Left colon (tissue), 2 donors: ENCODE results near the gene ORC2. TPM values are rescaled to one million over a fixed set of nuclear protein-coding genes. Genes with fewer than 3 reads are reported as not detected.
"Not testable (repeated sequence)": the region's sequence is repeated elsewhere in the genome, so short reads cannot be mapped to it uniquely, and the experiment has no call there.

Experiments used
- ATAC-seq: fragments of 200-7000 bp; cut with Tn5 transposase; one replicate; pipeline ENCODE4 v1.9.1; 2020; ENCODE audit warnings: mild to moderate bottlenecking, moderate library complexity
- DNase-seq, 2 donors: peaks; one replicate each; pipeline ENCODE4 v3.0.0-alpha.2; 2020
- intact Hi-C, 2 donors: fragments of 100-400 bp; cut with DNase I in 1 of 2; cut with micrococcal nuclease in 1 of 2; formaldehyde crosslinking; loops; one replicate each; pipeline versions ENCODE4 v1.11.2 to v1.14.0; 2022; cut with DNase I, micrococcal nuclease
- long read RNA-seq: library from polyadenylated mRNA; unstranded; transcript quantifications from one replicate; pipeline ENCODE4 v2.0.0, GENCODE V29; 2021
- total RNA-seq, 2 donors: library from RNA; stranded (reverse); fragmentation: NEBNext Ultra II Directional; extraction: Animal tissue kit (Norgen Biotek cat#: 25700); gene quantifications; one replicate each; pipeline ENCODE4 v1.2.1, GENCODE V29; 2021
- donor health status: DM: no; HTN: no; CAD: no.
- donor health status: DM: yes; HTN: yes; CAD: no.

ORC2 gene
- 10 to 100 TPM; 25.5 to 26.8 TPM for total RNA-seq
- long read RNA-seq, full-length matches to known transcripts, result 5 of 14 reads
- long read RNA-seq, partial matches to known transcripts, result 1 of 14 reads
- long read RNA-seq, other reads (novel, unspliced or antisense), result 8 of 14 reads

DNA sequence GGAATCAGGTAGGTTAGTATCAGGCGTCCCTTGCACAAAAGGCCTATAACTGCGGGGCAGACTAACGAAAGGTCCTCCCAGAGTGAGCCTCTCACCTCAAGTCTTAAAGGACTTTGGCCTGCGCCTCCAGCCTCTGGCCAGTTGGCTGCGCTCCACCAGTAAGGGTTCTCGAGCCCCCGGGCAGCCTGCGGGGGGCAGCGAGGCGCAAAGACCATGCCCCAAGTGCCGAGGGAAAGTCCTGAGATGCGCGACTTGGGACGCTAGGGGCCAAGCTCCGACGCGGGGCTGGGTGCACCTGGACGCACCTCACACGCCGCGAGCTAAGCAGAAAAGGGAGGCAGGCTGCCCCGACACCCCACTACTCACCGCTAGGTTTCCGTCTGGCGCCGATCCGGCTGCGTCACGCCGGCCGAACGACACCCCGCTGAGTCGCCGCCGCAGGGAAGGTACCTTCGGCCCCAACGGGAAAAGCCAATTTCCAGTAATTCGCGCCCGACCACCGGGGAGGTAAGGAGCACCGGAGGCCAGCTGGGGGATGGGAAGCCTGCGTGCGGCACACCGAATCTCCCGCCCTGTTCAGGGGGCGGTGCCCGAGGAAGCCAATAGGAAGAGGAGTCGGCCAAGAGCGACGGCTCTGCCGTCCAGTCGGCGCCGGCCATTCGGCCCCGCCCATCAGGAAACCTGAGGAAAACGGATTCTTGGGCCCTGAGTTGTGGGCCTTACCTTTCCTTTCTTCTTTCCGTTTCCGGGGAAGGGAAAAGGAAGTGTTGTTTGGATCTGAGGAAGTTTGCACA is at the start of gene ORC2:
ORC2 (minus strand) TSS at position 537 of the 794 bp plus-strand sequence. CDS start 5,537 bp downstream, outside the sequence.
- DNase-seq, result peak; percentile 96 to 97
- intact Hi-C loops, result loop anchor here in 1 of 2 donors (10.0 kb wide), 1 partner anchor 101 kb away; no protein-coding TSS in a partner anchor
- peak; percentile 91 for ATAC-seq

GRCh38 chr2:201008296-201008829 is 44.9 kb upstream of the ORC2 start:
- DNase-seq, result peak in 1 of 2 donors; percentile 33
- ATAC-seq, result peak; percentile 71

DNA sequence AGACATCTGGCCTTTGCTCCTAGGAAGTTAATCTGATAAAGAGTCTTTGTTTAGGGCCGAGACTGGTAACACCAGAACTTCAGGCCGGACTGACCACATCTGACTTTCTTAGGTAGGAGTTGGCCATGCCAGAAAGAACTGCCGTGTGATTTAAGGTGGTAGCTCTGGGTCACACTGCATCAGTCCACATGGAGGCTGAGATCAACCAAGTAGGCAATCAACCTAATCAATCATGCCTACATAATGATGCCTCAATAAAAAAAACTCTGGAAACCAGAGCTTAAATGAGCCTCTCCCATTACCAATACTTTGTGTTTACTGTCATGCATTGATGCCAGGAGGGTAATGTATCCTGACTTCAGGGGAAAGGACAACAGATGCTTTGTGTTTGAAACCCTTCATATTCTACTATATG is 44.1 kb upstream of the ORC2 start:
- peak; percentile 39 to 51 for DNase-seq
- ATAC-seq, result peak; percentile 88
- intact Hi-C loops, result no loop called here

More at GRCh38 chr2:201008296-201008829, 44.9 kb upstream of the ORC2 start:
- intact Hi-C loops, result no loop called here

GRCh38 chr2:201006704-201007103 is 43.2 kb upstream of the ORC2 start:
- intact Hi-C loops, result no loop called here
- ATAC-seq (peak; percentile 22), DNase-seq (no peak)

GRCh38 chr2:201004370-201004769 is 40.9 kb upstream of the ORC2 start:
- intact Hi-C loops, result no loop called here
- ATAC-seq, result no peak

GRCh38 chr2:200993097-200993496 is 29.6 kb upstream of the ORC2 start:
- DNase-seq (no peak), ATAC-seq (no peak)
- intact Hi-C loops, result no loop called here

More at GRCh38 chr2:201004370-201004769, 40.9 kb upstream of the ORC2 start:
- no peak for DNase-seq

DNA sequence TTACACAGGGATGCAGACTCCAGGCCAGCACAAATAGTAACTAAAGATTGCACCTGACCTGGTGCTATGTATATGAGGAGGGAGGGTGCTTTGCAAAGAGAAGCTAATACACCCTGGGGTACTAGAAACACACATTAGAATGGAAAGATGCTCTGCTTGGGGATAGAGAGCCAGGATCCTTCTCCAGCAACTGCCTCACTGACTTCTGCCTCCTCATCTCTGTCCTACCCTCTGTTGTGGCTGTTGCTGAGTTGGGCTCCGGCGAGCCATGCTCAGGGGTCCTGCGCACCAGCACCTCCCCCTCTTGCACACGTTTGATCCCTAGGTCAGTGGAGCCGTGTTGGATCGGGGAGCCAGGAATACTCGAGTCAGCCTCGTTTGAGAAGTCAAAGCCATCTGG is 23.7 kb upstream of the ORC2 start:
- no peak for DNase-seq
- intact Hi-C loops, result no loop called here
- ATAC-seq, result no peak

DNA sequence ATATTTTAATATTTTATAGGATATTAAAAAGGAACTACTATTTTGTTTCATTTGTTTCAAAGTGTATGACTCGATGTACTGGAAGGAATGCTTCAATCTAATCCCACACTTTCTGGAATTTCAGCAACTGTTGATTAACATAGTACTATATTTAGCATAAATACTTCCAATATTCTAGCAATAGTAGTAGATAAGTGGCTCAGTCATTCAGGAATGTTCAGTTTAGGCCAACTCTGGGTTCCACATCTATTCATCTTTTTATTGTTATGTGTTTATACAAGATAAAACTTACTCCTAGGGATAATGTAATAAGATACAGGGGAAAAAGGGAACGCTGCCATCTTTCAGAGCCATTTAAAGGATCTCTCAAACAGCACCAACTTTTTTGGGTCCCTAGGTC is 22.3 kb upstream of the ORC2 start:
- intact Hi-C loops, result no loop called here
- ATAC-seq, result no peak
- DNase-seq, result no peak

DNA sequence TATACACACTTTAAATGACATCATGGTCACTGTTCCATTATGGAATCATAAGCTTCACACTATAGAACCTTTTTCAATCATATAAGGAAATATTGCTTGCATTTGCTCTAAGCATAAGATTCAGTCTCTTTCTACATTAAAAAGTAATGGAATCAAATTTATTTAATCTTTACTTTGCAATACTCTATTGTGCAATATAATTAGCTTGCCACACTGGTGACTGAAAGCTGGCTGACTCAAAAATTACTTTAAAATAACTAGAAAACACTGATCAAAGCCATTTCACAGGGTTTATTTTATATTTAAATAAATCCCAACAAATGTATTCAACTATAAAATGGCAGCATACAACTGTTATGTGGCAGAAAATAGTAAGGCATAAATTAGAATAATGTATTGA is 13.2 kb upstream of the ORC2 start:
- intact Hi-C loops, result no loop called here
- no peak for ATAC-seq

DNA sequence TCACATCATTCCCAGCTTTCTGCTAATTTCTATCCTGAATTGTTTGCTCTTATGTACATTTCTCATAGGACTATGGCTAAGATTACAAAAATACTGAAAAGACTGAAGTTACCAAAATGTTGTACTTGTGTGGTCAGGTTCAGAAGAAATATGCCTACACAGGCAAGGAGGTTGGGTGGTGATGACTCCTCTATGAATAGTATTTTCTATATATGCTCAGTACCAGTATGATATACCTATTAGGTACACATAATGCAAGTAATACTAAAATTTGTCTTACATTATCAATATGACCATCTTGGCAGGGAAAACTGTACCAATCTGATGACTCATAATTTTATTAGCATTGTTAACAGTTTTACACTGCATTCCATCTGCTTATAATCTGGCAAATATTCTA is 12.2 kb upstream of the ORC2 start:
- intact Hi-C loops, result no loop called here
- DNase-seq, result no peak

More for the DNA sequence above, 13.2 kb upstream of the ORC2 start:
- DNase-seq, result no peak

DNA sequence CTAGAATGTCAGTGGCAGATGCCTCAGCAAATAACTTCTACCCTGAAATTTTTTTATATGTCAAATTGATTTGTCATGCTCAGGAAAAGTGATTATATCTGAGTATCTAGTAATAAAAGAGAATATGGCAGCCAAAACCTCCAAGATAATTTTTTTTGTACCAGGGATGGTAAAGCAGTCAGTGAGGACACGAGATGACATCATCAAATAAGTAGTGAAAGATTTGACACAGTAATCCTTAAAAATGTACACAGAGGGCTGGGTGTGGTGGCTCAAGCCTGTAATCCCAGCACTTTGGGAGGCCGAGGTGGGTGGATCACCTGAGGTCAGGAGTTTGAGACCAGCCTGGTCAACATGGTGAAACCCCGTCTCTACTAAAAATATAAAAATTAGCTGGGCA is 6.6 kb upstream of the ORC2 start:
- intact Hi-C loops, DNase-seq, ATAC-seq: not testable (repeated sequence)

More for the DNA sequence above, 12.2 kb upstream of the ORC2 start:
- no peak for ATAC-seq

- DNase-seq, result no peak
These were observed 5.3 kb upstream of the ORC2 start for GRCh38 chr2:200968735-200969134.

GRCh38 chr2:200968162-200968561 is 4.7 kb upstream of the ORC2 start:
- DNase-seq (no peak), ATAC-seq (peak; percentile 73)
- intact Hi-C loops, result loop anchor here in 1 of 2 donors (10.0 kb wide), 1 partner anchor 97 kb away; no protein-coding TSS in a partner anchor

More at GRCh38 chr2:200968735-200969134, 5.3 kb upstream of the ORC2 start:
- intact Hi-C loops, result loop anchor here in 1 of 2 donors (10.0 kb wide), 1 partner anchor 96 kb away; no protein-coding TSS in a partner anchor
- peak; percentile 4 for ATAC-seq

DNA sequence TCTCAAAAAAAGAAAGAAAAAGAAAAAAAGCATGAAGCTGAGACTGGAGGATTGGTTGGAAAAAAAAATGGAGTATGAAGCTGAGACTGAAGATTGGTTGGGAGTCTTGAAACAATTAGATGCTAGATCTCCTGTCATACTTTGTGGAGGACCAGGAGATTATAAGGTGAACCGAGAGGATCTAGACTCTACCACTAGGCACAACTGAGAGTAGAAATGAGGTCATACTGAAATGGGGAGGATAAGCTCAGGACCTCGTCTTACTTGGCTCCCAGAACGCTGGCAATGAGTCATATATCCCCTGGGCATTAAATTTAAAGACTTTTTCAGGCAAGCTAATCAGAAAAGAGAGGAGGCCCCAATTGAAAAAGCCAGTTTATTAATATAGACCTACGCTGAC is 3.3 kb upstream of the ORC2 start:
- ATAC-seq (no peak), DNase-seq (no peak)
- intact Hi-C loops, result loop anchor here in 1 of 2 donors (10.0 kb wide), 1 partner anchor 98 kb away; no protein-coding TSS in a partner anchor

DNA sequence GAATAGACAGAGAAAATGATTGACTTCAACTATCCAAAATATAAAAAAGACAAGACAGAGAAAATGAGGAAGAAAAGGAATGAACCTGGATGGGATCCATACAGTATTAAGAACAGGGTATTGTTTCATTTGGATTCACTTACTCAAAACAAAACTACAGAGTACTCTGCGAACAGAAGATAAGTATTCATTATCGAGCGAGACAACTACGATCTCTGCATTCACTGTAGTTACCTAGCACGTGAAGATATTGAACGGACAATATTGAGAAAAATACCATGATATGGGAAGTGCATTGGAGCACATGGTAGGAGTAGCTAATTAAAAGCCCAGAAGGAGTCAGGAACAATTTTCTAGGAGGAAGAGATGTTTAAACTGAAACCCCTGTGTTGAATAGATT is 1.0 kb upstream of the ORC2 start:
- DNase-seq (no peak), ATAC-seq (no peak)
- intact Hi-C loops, result loop anchor here in 1 of 2 donors (10.0 kb wide), 1 partner anchor 100 kb away; no protein-coding TSS in a partner anchor

DNA sequence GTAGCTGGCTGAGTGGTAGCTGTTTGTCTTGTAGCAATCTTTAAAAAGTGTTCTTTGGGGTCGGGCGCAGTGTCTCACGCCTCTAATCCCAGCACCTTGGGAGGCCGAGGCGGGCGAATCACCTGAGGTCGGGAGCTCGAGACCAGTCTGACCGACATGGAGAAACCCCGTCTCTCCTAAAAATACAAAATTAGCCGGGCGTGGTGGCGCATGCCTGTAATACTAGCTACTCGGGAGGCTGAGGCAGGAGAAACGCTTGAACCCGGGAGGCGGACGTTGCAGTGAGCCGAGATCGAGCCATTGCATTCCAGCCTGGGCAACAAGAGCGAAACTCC is 425 bp upstream of the ORC2 start:
- intact Hi-C loops, result loop anchor here in 1 of 2 donors (10.0 kb wide), 1 partner anchor 101 kb away; no protein-coding TSS in a partner anchor
- not testable (repeated sequence) for DNase-seq, ATAC-seq

DNA sequence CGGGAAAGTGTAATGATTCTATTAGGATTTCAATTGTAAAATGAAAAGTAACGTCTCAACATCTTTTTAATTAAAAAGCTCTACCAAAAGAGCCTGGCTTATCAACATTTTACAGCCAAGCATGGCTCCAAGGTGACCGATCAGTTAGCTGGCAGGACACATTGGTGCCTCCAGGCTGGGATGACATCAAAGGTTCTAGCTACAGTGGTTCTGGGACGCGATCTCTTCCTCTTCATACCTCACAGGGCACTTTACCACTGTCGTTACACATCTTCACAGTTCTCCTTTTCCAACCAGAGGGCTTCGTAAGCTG is 693 bp downstream of the ORC2 start:
- intact Hi-C loops, result loop anchor here in 1 of 2 donors (10.0 kb wide), 1 partner anchor 102 kb away; no protein-coding TSS in a partner anchor

GRCh38 chr2:200961674-200962073 is 1.8 kb downstream of the ORC2 start:
- intact Hi-C loops, result loop anchor here in 1 of 2 donors (10.0 kb wide), 1 partner anchor 103 kb away; no protein-coding TSS in a partner anchor
- DNase-seq, result no peak

More for the DNA sequence above, 693 bp downstream of the ORC2 start:
- DNase-seq (no peak), ATAC-seq (peak; percentile 38)

GRCh38 chr2:200950378-200950777 is 13.1 kb downstream of the ORC2 start:
- DNase-seq (no peak), ATAC-seq (no peak)
- intact Hi-C loops, result no loop called here

More at GRCh38 chr2:200961674-200962073, 1.8 kb downstream of the ORC2 start:
- ATAC-seq, result no peak

GRCh38 chr2:200945395-200945729 is 18.1 kb downstream of the ORC2 start:
- intact Hi-C loops, result no loop called here
- DNase-seq, result no peak
- no peak for ATAC-seq
